Small intestine (tissue), 7 donors: ENCODE data around the gene TMEM212. TPM values are rescaled to one million over a fixed set of nuclear protein-coding genes. Genes with fewer than 3 reads are reported as not detected.
"Not testable (repeated sequence)": the region's sequence is repeated elsewhere in the genome, so short reads cannot be mapped to it uniquely, and the experiment has no call there.

ENCODE experiments used
- DNase-seq, 2 donors: peaks; one replicate each; pipeline versions ENCODE4 v3.0.0 to v3.0.0-alpha.2; 2013
- FAIRE-seq: peaks from 2 replicates; lab custom pipeline; 2012; peaks lifted over from hg19 to GRCh38; lab: Jason Lieb, UNC
- H3K27ac ChIP-seq, 3 donors: one replicate each; pipeline ENCODE4 v1.5.1; 2013; ENCODE audit warnings: low read length in 2 of 3, mild to moderate bottlenecking in 2 of 3, control low read depth in 1 of 3, inconsistent platforms in 1 of 3, low read depth in 1 of 3, moderate library complexity in 1 of 3
- H3K27me3 ChIP-seq, 3 donors: one replicate each; pipeline ENCODE4 v1.6.1; 2013; ENCODE audit warnings: low read length in 3 of 3, inconsistent platforms in 1 of 3; ENCODE audit not compliant: control insufficient read depth in 3 of 3, insufficient read depth in 3 of 3
- H3K36me3 ChIP-seq, 3 donors: one replicate each; pipeline ENCODE4 v1.6.1; 2013; ENCODE audit warnings: low read length in 3 of 3, inconsistent platforms in 1 of 3, low read depth in 1 of 3, mild to moderate bottlenecking in 1 of 3, moderate library complexity in 1 of 3; ENCODE audit not compliant: control insufficient read depth in 3 of 3, insufficient read depth in 2 of 3
- H3K4me1 ChIP-seq, 3 donors: one replicate each; pipeline ENCODE4 v1.6.1; 2013; ENCODE audit warnings: low read length in 2 of 3, inconsistent platforms in 1 of 3, low read depth in 1 of 3, mild to moderate bottlenecking in 1 of 3, moderate library complexity in 1 of 3; ENCODE audit not compliant: control insufficient read depth in 3 of 3, insufficient read depth in 2 of 3
- H3K4me3 ChIP-seq, 3 donors: one replicate each; pipeline ENCODE4 v1.5.1; 2013; ENCODE audit warnings: low read length in 3 of 3, control low read depth in 1 of 3, inconsistent platforms in 1 of 3, low read depth in 1 of 3, mild to moderate bottlenecking in 1 of 3, moderate library complexity in 1 of 3
- H3K9me3 ChIP-seq, 2 donors: one replicate each; pipeline ENCODE4 v1.6.1; 2013; ENCODE audit warnings: low read depth in 1 of 2, low read length in 1 of 2; ENCODE audit not compliant: control insufficient read depth in 2 of 2, insufficient read depth in 1 of 2
- WGBS, 3 donors: extraction: QIAGEN DNeasy Blood & Tissue Kit; methylation state at CpG; one replicate each; pipeline ENCODE4 v1.1.7; 2013; 5-methylcytosine and 5-hydroxymethylcytosine counted together
- polyA plus RNA-seq, 4 donors: library from polyadenylated mRNA; stranded (reverse) in 3 of 4; unstranded in 1 of 4; fragments of 200-250 nt in 3 of 4; fragments of 120-200 nt in 1 of 4; gene quantifications; one replicate each; pipeline versions ENCODE4 v1.2.1 to v1.2.3, GENCODE V29; 2013
- donor health status: healthy with polysubstance abuse.
- donor health status: control.
- donor health status: control.
- donor health status: Bipolar disorder and iron deficiency.
- donor health status: healthy.

TMEM212 gene
- polyA plus RNA-seq, 4 donors, result not detected

- Histone ChIP-seq H3K36me3 (no peaks in the 10 kb centered on the region), H3K9me3 (no peaks in the 10 kb centered on the region), H3K27me3 (peaks cover 0 to 2% (median 0%) of the 10 kb centered on the region in 3 donors), H3K27ac (no peak overlapping the region), H3K4me1 (no peaks in the 10 kb centered on the region), H3K4me3 (no peak overlapping the region)
- DNase-seq, result no peak
- no peak for FAIRE-seq
Measured at GRCh38 chr3:171892457-171892856, 49.3 kb downstream of the TMEM212 start.

DNA sequence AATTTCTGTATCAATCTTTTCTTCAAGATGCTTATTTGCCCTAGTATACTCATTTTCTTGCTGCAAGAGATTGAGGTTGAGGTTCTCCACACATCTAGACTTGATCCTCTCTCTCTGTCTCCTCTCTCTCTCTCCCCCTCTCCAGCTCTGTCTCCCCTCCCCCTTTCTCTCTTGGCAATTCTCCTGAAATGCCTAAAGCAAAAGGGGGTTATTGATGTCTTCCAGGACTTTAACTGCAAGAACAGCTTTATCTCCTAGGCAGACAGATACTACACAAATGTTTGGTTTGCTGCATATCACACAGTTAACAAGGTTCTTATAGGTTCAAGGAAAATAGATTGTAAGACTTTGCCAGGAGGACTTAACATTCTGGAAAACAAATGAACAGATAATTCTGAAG lies 52.1 kb downstream of the TMEM212 start:
- no peak overlapping the region for H3K27ac ChIP-seq
- no peak overlapping the region for H3K4me3 ChIP-seq
- DNase-seq (no peak), FAIRE-seq (no peak)
- H3K4me1 ChIP-seq, result peaks cover 0 to 4% (median 0%) of the 10 kb centered on the region in 3 donors
- H3K27me3 ChIP-seq, result peaks cover 0 to 2% (median 0%) of the 10 kb centered on the region in 3 donors
- no peaks in the 10 kb centered on the region for H3K36me3 ChIP-seq
- no peaks in the 10 kb centered on the region for H3K9me3 ChIP-seq

DNA sequence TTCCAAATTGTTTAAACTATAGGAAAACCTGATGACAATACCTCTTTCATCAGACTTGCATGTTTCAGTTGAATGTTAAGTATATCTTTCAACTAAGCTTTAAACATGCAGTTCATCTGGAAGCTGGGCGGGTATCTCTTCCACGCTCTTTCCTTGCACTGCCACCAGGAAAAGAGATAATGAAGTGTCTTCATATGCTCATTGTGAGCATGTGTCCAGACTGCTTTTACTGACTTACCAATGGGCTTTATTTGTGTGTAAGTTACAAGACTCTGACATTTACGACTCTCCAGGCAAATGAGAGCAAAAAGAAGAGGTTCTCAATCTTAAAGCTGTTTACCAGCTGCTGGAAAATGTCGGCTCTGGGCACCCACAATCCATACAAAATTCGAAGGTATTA lies 52.8 kb downstream of the TMEM212 start:
- FAIRE-seq (no peak), DNase-seq (no peak)
- Histone ChIP-seq H3K4me1 (peaks cover 0 to 4% (median 0%) of the 10 kb centered on the region in 3 donors), H3K27me3 (peaks cover 0 to 2% (median 0%) of the 10 kb centered on the region in 3 donors), H3K36me3 (no peaks in the 10 kb centered on the region), H3K4me3 (no peak overlapping the region), H3K27ac (no peak overlapping the region), H3K9me3 (no peaks in the 10 kb centered on the region)
- 78 to 83% (median 79%) methylated on average over 5 of the region's 5 CpGs for WGBS, 3 donors

DNA sequence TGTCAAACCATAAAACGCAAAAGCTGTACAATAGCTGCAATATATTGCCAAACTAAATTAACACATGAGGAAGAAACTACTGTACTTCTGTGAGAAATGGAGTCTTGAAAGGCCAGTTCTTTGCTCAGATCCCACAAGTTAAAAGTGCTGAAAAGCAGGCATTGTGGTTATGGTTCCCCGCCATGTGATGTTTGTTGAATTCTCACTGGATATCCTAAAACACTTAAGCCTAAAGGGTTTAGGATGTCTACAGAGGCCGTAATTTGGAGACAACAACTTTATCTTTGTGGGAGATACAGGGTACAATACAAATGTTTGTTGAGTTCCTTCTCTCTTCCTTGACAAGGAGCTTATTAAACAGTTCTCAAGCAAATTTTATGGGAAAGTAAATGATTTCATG lies 53.2 kb downstream of the TMEM212 start:
- 86 to 96% (median 89%) methylated on average over 3 of the region's 3 CpGs for WGBS, 3 donors
- H3K9me3 ChIP-seq, result no peaks in the 10 kb centered on the region
- no peak overlapping the region for H3K27ac ChIP-seq
- DNase-seq (no peak), FAIRE-seq (no peak)
- no peak overlapping the region for H3K4me3 ChIP-seq
- no peaks in the 10 kb centered on the region for H3K36me3 ChIP-seq
- peaks cover 0 to 4% (median 0%) of the 10 kb centered on the region in 3 donors for H3K4me1 ChIP-seq
- H3K27me3 ChIP-seq, result peaks cover 0 to 2% (median 0%) of the 10 kb centered on the region in 3 donors

DNA sequence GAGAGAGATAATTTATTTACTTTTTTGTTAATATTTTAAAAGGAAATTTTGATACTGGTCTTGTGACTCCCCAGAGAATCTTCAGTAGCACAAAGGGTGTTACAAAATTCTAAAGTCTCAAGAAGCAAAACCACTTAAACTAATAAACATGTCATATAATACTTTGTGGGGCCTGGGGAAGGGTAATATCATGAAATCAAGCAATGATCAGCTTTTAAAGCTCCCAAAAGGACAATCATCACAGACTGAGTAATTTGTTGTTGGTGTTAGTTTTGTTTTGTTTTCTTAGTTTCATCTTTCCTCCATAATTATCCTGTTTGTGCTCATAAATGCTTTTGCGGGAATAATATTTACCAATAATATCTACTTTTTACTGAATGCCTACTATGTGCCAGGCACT lies 55.0 kb downstream of the TMEM212 start:
- Histone ChIP-seq H3K9me3 (no peaks in the 10 kb centered on the region), H3K36me3 (no peaks in the 10 kb centered on the region), H3K27ac (no peak overlapping the region), H3K4me1 (peaks cover 0 to 4% (median 0%) of the 10 kb centered on the region in 3 donors), H3K27me3 (peaks cover 0 to 2% (median 0%) of the 10 kb centered on the region in 3 donors), H3K4me3 (no peak overlapping the region)
- WGBS, 3 donors, result 94 to 100% (median 98%) methylated on average over 1 of the region's 1 CpG
- no peak for DNase-seq
- no peak for FAIRE-seq

- Histone ChIP-seq H3K4me3 (no peak overlapping the region), H3K27me3 (no peaks in the 10 kb centered on the region), H3K9me3 (no peaks in the 10 kb centered on the region), H3K36me3 (no peaks in the 10 kb centered on the region), H3K4me1 (peaks cover 0 to 4% (median 0%) of the 10 kb centered on the region in 3 donors), H3K27ac (no peak overlapping the region)
- WGBS, 3 donors, result 91 to 94% (median 91%) methylated on average over 14 of the region's 14 CpGs
- DNase-seq (no peak), FAIRE-seq (no peak)
Measured at GRCh38 chr3:171900446-171900845, 57.3 kb downstream of the TMEM212 start.

DNA sequence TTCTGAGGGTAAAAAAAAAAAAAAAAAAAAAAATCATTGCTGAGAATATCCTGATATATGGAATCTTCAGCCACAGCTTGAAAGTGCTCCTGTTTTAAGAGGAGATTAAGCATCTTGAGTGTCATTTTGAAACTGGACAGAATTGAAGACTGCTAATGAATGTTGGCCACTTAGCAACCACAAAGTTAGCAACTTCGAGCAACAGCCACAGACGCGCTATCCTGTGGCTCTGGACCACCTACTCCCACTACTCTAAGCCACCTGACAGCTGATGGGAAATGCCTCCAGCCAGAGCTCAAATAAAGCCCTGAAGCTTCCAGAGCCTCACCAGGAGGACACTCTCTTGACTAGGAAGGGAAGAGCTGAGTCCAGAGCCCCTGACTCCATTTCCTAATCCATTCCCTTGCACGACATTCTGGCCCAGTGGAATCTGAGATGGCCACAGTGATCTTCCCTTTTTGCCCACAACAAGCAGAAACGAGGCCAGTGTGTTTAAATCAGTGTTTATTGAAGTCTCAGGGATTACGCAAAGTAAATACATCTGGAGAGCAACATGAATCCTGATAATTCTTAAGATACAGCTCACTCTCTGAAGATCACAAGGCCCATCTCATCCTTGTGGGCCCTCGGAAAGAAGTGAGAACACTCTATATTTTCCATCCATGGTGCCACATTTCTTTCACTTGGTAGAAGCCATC lies 58.6 kb downstream of the TMEM212 start:
- Histone ChIP-seq H3K27me3 (no peaks in the 10 kb centered on the region), H3K4me1 (peaks cover 0 to 4% (median 0%) of the 10 kb centered on the region in 3 donors), H3K4me3 (no peak overlapping the region), H3K27ac (no peak overlapping the region), H3K9me3 (peaks cover 0 to 6% of the 10 kb centered on the region in 2 donors), H3K36me3 (no peaks in the 10 kb centered on the region)
- 75 to 80% (median 79%) methylated on average over 7 of the region's 7 CpGs for WGBS, 3 donors
- DNase-seq, result no peak
- FAIRE-seq, result no peak

GRCh38 chr3:171904829-171905228 lies 61.7 kb downstream of the TMEM212 start:
- no peaks in the 10 kb centered on the region for H3K36me3 ChIP-seq
- no peaks in the 10 kb centered on the region for H3K4me1 ChIP-seq
- FAIRE-seq, result no peak
- no peak overlapping the region for H3K27ac ChIP-seq
- WGBS, 3 donors, result 49 to 58% (median 53%) methylated on average over 3 of the region's 3 CpGs
- no peak overlapping the region for H3K4me3 ChIP-seq
- H3K9me3 ChIP-seq, result peaks cover 0 to 13% of the 10 kb centered on the region in 2 donors
- DNase-seq, result no peak
- no peaks in the 10 kb centered on the region for H3K27me3 ChIP-seq

DNA sequence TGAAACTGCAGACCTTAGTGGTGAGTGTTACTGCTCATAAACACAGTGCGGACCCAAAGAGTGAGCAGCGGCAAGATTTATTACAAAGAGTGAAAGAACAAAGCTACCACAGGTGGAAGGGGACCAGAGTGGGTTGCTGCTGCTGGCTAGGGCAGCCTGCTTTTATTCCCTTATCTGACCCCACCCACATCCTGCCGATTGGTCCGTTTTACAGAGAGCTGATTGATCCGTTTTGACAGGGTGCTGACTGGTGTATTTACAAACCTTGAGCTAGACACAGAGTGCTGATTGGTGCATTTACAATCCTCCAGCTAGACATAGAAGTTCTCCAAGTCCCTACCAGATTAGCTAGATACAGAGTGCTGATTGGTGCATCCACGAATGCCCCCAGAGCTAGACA lies 63.4 kb downstream of the TMEM212 start:
- not testable (repeated sequence) for FAIRE-seq, H3K4me1 ChIP-seq, DNase-seq, H3K27ac ChIP-seq, H3K36me3 ChIP-seq, H3K4me3 ChIP-seq, H3K27me3 ChIP-seq
- peaks cover 0 to 13% of the 10 kb centered on the region in 2 donors for H3K9me3 ChIP-seq
- 90 to 92% (median 91%) methylated on average over 6 of the region's 6 CpGs for WGBS, 3 donors
